NCI-H345 treated with DMSO at 0.1 percent for 48 hours (cell line): ENCODE results near the gene RHCE.
A peak's percentile ranks its signal among the peaks of the same experiment; 100 is the strongest.
"Not testable (repeated sequence)": the region's sequence is repeated elsewhere in the genome, so short reads cannot be mapped to it uniquely, and the experiment has no call there.

Source experiments
- DNase-seq: peaks from one replicate; lab custom pipeline; 2025; ENCODE audit not compliant: unreplicated experiment; lab: John Stamatoyannopoulos, UW

Gene RHCE

GRCh38 chr1:25433389-25434186 lies 13.0 kb upstream of the RHCE start:
- no peak for DNase-seq

DNA sequence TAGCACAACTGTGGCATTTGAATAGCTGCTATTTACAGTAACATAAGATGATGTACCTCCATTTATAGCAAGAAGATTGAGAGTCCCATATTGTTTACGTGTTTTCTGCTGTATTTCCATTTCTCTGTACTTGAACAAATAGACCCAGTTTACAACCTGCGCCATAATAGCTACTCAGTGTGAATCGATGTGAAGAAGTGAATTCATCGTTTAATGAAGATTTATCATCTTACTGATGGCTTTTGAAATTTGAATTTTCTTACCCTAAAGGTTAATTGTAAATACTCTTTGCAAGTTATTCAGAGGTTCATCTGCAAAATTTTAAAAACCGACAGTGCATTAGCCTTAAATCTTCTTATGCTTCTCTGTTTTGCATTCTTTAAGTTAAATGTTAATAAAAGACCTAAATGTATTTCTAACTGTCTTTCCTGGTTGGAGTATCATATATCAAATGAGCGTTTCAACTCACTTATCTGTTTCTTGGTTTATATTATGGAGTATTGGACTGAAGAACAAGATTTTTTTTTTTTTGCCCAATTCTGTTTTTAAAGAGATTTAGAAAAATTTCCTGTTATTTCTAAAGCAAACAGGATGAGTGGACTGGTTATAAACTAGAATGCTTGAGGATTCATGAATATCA lies 12.2 kb upstream of the RHCE start:
- no peak for DNase-seq

GRCh38 chr1:25431955-25432719 lies 11.5 kb upstream of the RHCE start:
- no peak for DNase-seq

- DNase-seq, result no peak
Measured at GRCh38 chr1:25430967-25431881, 10.6 kb upstream of the RHCE start.

GRCh38 chr1:25430073-25430966 lies 9.7 kb upstream of the RHCE start, which contains the start of gene MACO1:
Gene MACO1 (plus strand): TSS chr1:25430897. CDS start chr1:25431099, 202 bp downstream.
- DNase-seq, result peak; percentile 95

DNA sequence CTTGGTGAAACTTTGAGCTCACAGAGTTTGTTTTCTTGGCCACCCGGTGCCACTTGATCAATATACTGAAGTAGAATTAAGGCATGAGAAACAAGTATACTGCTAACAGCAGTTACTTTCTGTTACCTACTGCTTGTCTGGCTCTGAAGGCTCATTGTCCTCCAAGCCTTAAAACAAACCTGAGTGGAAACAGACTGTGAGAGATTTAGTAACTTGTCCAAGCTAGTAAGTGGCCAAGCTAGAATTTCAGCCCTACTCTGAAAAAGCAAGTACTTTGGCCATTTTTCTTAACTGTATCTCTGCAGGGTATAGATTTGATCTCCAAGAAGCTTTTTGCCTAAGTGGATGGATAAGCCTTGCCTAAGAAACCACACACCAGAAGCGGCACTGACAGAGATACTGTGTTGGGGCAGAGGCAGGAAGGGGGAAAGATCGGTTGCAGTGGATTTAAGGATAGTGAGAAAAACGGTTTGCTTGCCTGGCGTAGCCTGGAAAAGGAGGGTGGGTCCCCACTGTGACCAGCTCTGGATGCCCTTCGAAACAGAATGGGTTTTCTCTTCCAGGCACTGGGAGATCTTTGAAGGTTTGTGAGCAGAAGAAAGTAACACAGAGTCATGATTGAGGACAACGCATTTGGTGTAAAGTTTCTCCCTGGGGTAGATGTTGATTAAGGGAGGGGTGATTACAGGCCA lies 8.0 kb upstream of the RHCE start:
- DNase-seq, result no peak

GRCh38 chr1:25427696-25428095 lies 7.1 kb upstream of the RHCE start:
- no peak for DNase-seq

- DNase-seq, result no peak
Measured at GRCh38 chr1:25425098-25426085, 4.8 kb upstream of the RHCE start.

DNA sequence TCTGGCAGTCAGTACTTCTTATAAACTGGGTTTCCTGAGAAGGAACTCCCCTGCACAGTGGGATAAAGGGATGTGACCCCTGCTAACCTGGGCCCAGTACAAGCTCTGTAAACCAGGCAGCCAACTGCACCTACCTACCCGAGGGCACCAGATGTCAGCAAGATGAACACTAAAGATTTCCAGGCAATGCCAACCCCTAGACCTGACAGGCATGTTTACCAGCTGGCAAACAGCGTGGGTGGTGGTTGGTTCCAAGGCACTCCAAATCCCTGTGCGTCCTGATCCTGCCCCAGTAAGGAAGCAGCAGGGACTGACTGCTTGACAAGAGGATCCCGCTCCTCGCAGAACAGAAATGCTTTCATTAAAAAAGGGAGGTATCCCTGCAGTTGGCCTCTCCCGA lies 2.6 kb upstream of the RHCE start:
- DNase-seq, result not testable (repeated sequence)

- not testable (repeated sequence) for DNase-seq
Measured at GRCh38 chr1:25419339-25419738, 1.3 kb downstream of the RHCE start.

DNA sequence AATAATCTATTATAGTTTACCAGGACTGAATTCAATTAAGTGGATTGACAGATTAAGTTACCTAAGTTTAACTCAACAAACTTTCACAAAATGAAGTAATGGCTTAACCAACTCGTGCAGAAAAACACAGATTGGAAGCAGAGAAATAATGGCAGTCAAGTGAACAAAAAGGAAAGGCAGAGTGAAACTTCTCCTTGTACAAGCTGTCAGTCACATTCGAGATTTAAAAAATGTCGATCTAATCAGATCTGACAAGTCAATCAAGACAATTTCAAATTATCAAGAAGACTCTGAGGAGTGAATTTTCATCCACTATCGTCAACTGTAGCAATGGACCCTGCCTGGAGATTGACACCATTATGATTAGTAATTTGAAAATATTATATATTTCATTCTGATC lies 3.3 kb downstream of the RHCE start:
- DNase-seq, result not testable (repeated sequence)

DNA sequence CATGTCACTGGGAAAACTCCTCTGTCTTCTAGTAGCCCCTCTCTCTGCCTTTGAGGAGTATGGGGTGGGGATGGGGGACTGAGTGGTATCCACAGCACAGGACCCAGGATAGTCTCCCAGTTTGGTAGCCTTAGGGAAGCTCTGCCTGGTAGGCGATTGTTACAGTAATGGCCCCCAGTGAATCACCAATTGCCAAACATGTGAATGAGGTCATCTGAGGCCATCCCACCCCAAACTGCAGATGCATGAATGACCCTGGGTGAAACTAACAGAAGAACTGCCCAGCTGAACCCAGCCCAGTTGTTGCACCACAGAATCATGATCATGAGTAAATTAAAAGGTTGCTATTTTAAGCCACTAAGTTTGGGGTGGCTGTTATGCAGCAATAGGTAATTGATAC lies 6.0 kb downstream of the RHCE start:
- DNase-seq, result not testable (repeated sequence)

- not testable (repeated sequence) for DNase-seq
Measured at GRCh38 chr1:25414157-25414556, 6.5 kb downstream of the RHCE start.

GRCh38 chr1:25412872-25413623 lies 7.6 kb downstream of the RHCE start:
- DNase-seq, result not testable (repeated sequence)

- not testable (repeated sequence) for DNase-seq
Measured at GRCh38 chr1:25409641-25410427, 10.8 kb downstream of the RHCE start.

GRCh38 chr1:25405731-25406305 lies 14.8 kb downstream of the RHCE start:
- not testable (repeated sequence) for DNase-seq
